NCI-H1694 treated with DMSO at 0.1 percent for 48 hours (cell line): ENCODE results near the gene DEPDC1B.
"Not testable (repeated sequence)": the region's sequence is repeated elsewhere in the genome, so short reads cannot be mapped to it uniquely, and the experiment has no call there.

Source experiments
- DNase-seq: peaks from one replicate; lab custom pipeline; 2025; lab: John Stamatoyannopoulos, UW

DEPDC1B gene

GRCh38 chr5:60648175-60648574, 51.8 kb downstream of the DEPDC1B start:
- no peak for DNase-seq

GRCh38 chr5:60640901-60641300, 59.1 kb downstream of the DEPDC1B start:
- no peak for DNase-seq

GRCh38 chr5:60639544-60639943, 60.4 kb downstream of the DEPDC1B start:
- DNase-seq = no peak

- no peak for DNase-seq
Measured at GRCh38 chr5:60638300-60638699, 61.7 kb downstream of the DEPDC1B start.

GRCh38 chr5:60636644-60637043, 63.3 kb downstream of the DEPDC1B start:
- DNase-seq = no peak

- no peak for DNase-seq
Measured at GRCh38 chr5:60636001-60636400, 64.0 kb downstream of the DEPDC1B start.

- DNase-seq = no peak
Measured at GRCh38 chr5:60634051-60634450, 65.9 kb downstream of the DEPDC1B start.

- no peak for DNase-seq
Measured at GRCh38 chr5:60633341-60633740, 66.6 kb downstream of the DEPDC1B start.

GRCh38 chr5:60632153-60632552, 67.8 kb downstream of the DEPDC1B start:
- DNase-seq = no peak

- DNase-seq = no peak
Measured at GRCh38 chr5:60630836-60631235, 69.1 kb downstream of the DEPDC1B start.

GRCh38 chr5:60630179-60630578, 69.8 kb downstream of the DEPDC1B start:
- DNase-seq = no peak

GRCh38 chr5:60624875-60625274, 75.1 kb downstream of the DEPDC1B start:
- DNase-seq = not testable (repeated sequence)

- DNase-seq = not testable (repeated sequence)
Measured at GRCh38 chr5:60620752-60621151, 79.2 kb downstream of the DEPDC1B start.

GRCh38 chr5:60613826-60614225, 86.1 kb downstream of the DEPDC1B start:
- no peak for DNase-seq

GRCh38 chr5:60611099-60611740, 88.7 kb downstream of the DEPDC1B start:
- no peak for DNase-seq

- no peak for DNase-seq
Measured at GRCh38 chr5:60604771-60605170, 95.2 kb downstream of the DEPDC1B start.

- DNase-seq = no peak
Measured at GRCh38 chr5:60598424-60598823, 101.5 kb downstream of the DEPDC1B start.

GRCh38 chr5:60597572-60598320, 102.2 kb downstream of the DEPDC1B start:
- no peak for DNase-seq

GRCh38 chr5:60594715-60595477, 105.1 kb downstream of the DEPDC1B start:
- no peak for DNase-seq

GRCh38 chr5:60590172-60590571, 109.8 kb downstream of the DEPDC1B start:
- DNase-seq = no peak

GRCh38 chr5:60587312-60587711, 112.7 kb downstream of the DEPDC1B start:
- DNase-seq = not testable (repeated sequence)

GRCh38 chr5:60586307-60586901, 113.6 kb downstream of the DEPDC1B start:
- peak; percentile 10 for DNase-seq
